Activated CD4-positive, CD25-positive, alpha-beta regulatory T cell (primary cell): ENCODE results near the gene CCR8.

Source experiments
- DNase-seq, 4 experiments: peaks; one replicate each; lab custom pipeline; 2025; lab: John Stamatoyannopoulos, UW

The CCR8 gene

GRCh38 chr3:39329493-39329892 is at the start of gene CCR8:
Gene CCR8, plus strand, starts transcription at chr3:39329709. Its CDS starts 2,623 bp downstream, at chr3:39332332.
- DNase-seq = no peak

GRCh38 chr3:39279745-39280517 is 49.6 kb upstream of the CCR8 start, which contains the start of gene CX3CR1:
Gene CX3CR1, minus strand, starts transcription at chr3:39280036. Its CDS starts 13,527 bp downstream, at chr3:39266509.
- no peak for DNase-seq

- DNase-seq = no peak
Observed at GRCh38 chr3:39280571-39280970, 48.9 kb upstream of the CCR8 start.

GRCh38 chr3:39281533-39281932 is 48.0 kb upstream of the CCR8 start:
- no peak for DNase-seq

GRCh38 chr3:39282057-39282456 is 47.5 kb upstream of the CCR8 start:
- no peak for DNase-seq

- DNase-seq = no peak
Observed at GRCh38 chr3:39284457-39284881, 45.0 kb upstream of the CCR8 start.

- no peak for DNase-seq
Observed at GRCh38 chr3:39285332-39285731, 44.2 kb upstream of the CCR8 start.

GRCh38 chr3:39286771-39287170 is 42.7 kb upstream of the CCR8 start:
- DNase-seq = no peak

- no peak for DNase-seq
Observed at GRCh38 chr3:39287216-39288164, 42.0 kb upstream of the CCR8 start.

GRCh38 chr3:39288300-39288808 is 41.2 kb upstream of the CCR8 start:
- peak; percentile 58 to 66 (median 62) for DNase-seq

- DNase-seq = no peak
Observed at GRCh38 chr3:39289107-39289506, 40.4 kb upstream of the CCR8 start.

GRCh38 chr3:39290255-39290654 is 39.3 kb upstream of the CCR8 start:
- no peak for DNase-seq

- DNase-seq = peak; percentile 42 to 64 (median 54)
Observed at GRCh38 chr3:39291903-39292329, 37.6 kb upstream of the CCR8 start.

GRCh38 chr3:39292961-39293360 is 36.5 kb upstream of the CCR8 start:
- DNase-seq = no peak

GRCh38 chr3:39294446-39295183 is 34.9 kb upstream of the CCR8 start:
- no peak for DNase-seq

GRCh38 chr3:39295184-39295775 is 34.2 kb upstream of the CCR8 start:
- DNase-seq = no peak

- no peak for DNase-seq
Observed at GRCh38 chr3:39296197-39297077, 33.1 kb upstream of the CCR8 start.

GRCh38 chr3:39299279-39299678 is 30.2 kb upstream of the CCR8 start:
- no peak for DNase-seq

- no peak for DNase-seq
Observed at GRCh38 chr3:39302178-39302577, 27.3 kb upstream of the CCR8 start.

- no peak for DNase-seq
Observed at GRCh38 chr3:39313289-39313688, 16.2 kb upstream of the CCR8 start.
